SIG-M5 treated with dmso at 0.1 percent for 504 hours (cell line): ENCODE data around the gene ECD.
"Not testable (repeated sequence)": the region's sequence is repeated elsewhere in the genome, so short reads cannot be mapped to it uniquely, and the experiment has no call there.

Experiments used
- DNase-seq: peaks from one replicate; lab custom pipeline; 2025; ENCODE audit not compliant: unreplicated experiment; lab: John Stamatoyannopoulos, UW

ECD gene

DNA sequence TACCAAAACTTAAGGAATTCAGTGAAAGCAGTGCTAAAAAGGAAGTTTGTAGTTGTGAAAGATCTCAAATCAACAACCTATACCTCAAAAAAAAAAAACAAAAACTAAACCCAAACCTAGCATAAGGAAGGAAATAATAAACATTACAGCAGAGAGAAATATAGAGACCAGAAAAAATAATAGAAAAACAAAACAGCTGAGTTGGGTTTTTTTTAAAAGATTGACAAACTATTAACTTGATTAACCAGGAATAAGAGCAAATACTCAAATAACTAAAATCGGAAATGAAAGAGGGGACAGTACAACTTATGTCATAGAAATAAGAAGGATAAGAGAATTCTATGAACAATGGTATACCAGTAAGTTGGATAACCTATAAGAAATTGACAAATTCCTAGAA lies 6.7 kb downstream of the ECD start:
- no peak for DNase-seq

DNA sequence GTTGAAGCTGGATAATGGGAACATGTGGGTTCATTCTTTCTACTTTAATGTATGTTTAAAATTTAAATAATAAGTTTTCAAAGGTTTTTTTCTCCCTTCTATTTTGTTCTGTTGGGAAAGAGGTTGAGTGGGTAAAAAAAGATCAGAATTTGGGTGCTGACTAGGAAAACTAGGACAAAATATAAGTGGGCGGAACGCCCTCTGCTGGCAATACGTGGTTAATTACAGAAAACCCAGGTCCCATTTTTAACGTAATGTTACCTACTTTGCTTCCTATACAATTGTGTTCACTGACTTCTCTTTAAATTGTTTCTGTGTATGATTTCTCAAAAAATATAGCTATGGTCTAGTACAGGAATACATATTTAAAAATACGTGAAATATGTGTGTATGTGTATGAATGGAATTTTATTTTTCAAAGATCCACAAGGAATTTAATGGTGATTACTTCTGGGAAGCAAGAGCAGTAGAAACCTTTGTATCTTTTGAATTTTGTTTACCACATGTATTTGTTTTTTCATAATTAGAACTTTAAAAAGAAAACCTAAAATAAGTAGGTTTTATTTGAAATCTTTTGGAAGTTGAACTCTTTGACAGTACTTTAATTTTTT lies 8.7 kb downstream of the ECD start:
- DNase-seq: peak; percentile 41

DNA sequence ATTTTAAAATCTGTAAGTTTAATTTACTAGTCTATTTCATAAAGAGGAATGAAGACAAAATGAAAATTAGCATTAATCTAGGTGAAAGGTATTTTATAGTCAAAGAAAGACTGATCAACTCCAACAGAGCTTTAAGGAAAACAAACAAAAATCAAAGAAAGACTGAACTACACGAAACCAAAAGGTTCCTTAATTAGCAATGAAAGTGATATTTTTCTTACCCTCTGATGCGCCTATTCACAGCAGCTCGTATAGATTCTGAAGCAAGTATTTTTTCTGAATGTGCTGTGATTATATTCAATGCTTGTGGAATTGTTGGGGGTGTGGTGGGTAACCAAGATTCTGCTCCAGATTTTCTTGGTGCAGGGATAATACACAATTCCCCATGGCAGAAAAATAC lies 11.8 kb downstream of the ECD start:
- no peak for DNase-seq

DNA sequence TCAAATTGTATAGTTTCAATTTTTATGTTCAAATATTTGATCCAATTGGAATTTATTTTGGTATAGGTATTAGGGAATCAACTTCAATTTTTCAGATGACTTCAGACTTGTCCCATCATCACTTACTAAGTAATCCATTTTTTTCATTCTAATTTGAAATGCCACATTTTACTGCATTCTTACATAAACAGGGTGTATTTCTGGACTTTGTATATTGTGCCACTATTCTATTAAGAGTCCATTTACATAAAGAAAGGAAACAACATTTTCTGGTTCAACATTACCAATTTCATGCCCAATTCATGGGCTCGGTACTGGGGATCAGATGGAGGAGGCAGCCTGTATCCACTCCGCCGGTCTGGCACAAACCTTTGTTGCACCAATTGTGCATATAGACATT lies 15.8 kb downstream of the ECD start:
- DNase-seq: no peak

DNA sequence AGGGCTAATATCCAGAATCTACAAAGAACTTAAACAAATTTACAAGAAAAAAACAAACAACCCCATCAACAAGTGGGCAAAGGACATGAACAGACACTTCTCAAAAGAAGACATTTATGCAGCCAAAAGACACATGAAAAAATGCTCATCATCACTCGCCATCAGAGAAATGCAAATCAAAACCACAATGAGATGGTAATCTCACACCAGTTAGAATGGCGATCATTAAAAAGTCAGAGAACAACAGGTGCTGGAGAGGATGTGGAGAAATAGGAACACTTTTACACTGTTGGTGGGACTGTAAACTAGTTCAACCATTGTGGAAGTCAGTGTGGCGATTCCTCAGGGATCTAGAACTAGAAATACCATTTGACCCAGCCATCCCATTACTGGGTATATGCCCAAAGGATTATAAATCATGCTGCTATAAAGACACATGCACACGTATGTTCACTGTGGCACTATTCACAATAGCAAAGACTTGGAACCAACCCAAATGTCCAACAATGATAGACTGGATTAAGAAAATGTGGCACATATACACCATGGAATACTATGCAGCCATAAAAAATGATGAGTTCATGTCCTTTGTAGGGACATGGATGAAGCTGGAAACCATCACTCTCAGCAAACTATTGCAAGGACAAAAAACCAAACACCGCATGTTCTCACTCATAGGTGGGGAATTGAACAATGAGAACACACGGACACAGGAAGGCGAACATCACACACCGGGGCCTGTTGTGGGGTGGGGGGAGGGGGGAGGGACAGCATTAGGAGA lies 17.0 kb downstream of the ECD start:
- not testable (repeated sequence) for DNase-seq

- no peak for DNase-seq
Measured at GRCh38 chr10:73141603-73142002, 26.2 kb downstream of the ECD start.

- no peak for DNase-seq
Measured at GRCh38 chr10:73139251-73139650, 28.6 kb downstream of the ECD start.

DNA sequence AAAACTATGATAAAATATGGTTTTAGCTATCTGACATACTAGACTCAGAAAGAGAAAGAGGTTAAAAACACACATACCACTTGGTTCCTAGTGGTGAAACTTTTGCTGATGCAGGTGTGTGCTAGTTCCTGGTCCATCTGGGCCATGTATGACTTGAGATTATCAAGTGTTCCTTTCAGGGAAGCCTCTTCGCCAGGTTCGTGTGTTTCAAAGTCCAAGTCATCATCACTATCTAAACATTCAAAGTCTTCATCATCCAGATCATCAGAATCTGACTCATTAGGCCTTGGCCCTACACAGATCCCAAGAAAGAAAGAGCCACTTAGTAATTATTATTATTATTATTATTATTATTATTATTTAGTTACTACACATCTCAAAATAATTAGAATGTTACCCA lies 31.2 kb downstream of the ECD start:
- DNase-seq: no peak

- DNase-seq: no peak
Measured at GRCh38 chr10:73134727-73135126, 33.1 kb downstream of the ECD start.

DNA sequence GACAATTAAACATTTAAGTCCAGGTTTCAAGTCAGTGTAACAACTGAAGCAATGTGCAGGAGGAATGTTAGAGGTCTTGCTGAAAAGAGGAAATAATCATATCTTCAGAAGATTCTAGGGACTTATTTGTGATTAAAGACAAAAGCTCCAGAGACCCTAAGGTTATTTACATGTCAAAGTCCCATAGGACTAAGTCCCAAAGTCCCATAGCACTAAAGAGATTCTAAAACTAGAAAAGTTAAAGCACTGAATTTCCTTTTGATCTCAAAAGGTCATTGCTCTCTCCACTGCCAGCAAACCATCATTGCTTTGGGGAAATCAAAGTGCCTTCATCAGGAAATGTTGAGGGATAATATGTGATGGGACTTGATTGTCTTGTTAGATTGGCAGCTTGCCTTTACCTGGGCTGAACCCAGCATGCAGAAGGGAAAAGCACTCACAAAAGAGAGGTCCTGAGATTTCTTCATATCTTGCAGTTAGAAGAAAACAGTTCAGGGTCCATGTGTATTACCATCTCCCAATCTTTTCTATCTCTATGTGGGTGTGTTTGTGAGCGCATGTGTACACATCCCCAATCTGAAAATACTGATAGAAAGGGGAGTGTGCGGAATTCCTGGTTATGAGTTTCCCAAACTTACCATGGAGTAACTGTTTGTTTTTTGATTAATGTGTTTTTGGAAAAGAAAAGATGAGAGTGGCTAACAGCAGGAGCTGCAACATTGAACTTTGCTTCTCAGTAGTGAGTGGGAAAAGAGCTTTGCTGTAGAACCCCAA lies 35.7 kb downstream of the ECD start:
- DNase-seq: no peak

- no peak for DNase-seq
Measured at GRCh38 chr10:73131301-73131700, 36.5 kb downstream of the ECD start.

DNA sequence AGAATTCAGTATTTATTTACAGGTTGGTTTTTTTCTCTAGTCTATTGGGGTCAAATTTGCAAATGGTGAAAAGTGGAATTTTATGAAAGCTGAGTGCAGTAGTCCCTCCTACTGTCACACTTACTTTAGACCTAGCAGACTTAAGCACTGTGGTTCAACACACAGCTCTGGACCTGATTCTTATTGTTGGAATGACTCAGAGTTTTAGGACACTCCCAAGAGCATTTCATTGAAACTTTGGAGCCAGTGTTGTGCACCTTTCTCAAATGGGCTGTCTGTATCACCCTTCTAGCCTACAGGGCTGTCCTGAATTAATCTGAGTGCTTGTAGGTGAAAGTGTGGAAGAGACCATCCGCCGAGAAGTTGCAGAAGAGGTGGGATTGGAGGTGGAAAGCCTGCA lies 41.5 kb downstream of the ECD start:
- DNase-seq: no peak

- no peak for DNase-seq
Measured at GRCh38 chr10:73119952-73120351, 47.9 kb downstream of the ECD start.

- DNase-seq: no peak
Measured at GRCh38 chr10:73119457-73119856, 48.4 kb downstream of the ECD start.

- peak; percentile 28 for DNase-seq
Measured at GRCh38 chr10:73117976-73118743, 49.6 kb downstream of the ECD start.

DNA sequence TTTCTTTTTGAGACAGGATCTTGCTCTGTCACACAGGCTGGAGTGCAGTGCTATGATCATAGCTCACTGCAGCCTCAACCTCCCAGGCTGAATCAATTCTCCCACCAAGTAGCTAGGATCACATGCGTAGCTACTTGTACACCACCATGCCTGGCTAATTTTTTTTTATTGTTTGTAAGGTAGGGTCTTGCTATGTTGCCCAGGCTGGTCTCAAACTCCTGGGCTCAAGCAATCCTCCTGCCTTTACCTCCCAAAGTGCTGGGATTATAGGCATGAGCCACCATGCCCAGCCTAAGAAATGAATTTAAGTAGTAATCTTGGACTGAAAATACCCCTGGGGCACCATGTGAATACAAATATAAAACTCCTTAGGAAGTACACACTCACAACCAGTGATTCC lies 51.8 kb downstream of the ECD start:
- no peak for DNase-seq

GRCh38 chr10:73113551-73113950 lies 54.3 kb downstream of the ECD start:
- DNase-seq: no peak

DNA sequence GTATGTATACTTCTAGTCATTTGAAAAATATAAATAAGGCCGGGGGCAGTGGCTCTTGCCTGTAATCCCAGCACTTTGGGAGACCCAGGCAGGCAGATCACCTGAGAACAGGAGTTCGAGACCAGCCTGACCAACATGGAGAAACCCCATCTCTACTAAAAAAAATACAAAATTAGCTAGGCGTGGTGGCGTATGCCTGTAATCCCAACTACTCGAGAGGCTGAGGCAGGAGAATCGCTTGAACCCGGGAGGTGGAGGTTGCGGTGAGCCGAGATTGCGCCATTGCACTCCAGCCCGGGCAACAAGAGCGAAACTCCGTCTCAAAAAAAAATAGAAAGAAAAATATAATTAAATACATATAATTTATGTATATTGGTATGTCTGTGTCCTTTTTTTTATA lies 55.8 kb downstream of the ECD start:
- not testable (repeated sequence) for DNase-seq

DNA sequence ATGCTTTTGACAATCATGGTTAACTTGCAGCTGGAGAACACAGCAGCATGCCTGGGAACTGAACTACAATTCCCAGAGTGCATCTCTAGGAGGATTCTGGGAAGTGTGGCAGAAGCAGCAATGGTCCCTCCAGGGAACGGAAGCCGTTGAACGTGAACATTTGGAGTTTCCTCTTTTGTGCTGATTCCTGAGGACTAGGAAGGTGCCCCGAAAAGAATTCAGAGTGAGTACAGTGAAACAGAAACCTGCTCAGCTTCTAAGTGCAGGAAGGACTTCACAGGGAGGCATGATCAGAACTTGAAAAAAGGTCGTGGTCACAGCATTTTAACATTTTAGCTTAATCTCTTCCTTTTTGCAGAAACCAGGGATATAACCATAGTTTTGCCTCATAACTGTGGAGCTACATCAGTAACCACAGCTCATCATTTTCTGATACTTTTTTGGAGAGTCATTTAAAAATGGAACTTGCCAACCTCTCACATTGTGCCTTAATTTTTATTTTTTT lies 57.4 kb downstream of the ECD start, which contains the start of gene NUDT13:
NUDT13 (plus strand) TSS at position 111 of the 505 bp plus-strand sequence. CDS start 3,911 bp downstream, outside the sequence.
- DNase-seq: peak; percentile 91

- DNase-seq: not testable (repeated sequence)
Measured at GRCh38 chr10:73109248-73109652, 58.6 kb downstream of the ECD start.

- DNase-seq: no peak
Measured at GRCh38 chr10:73106301-73106700, 61.5 kb downstream of the ECD start.
